ENCODE measurements around the gene NRXN3. TPM values are rescaled to one million over a fixed set of nuclear protein-coding genes. Genes with fewer than 3 reads are reported as not detected.

Gene NRXN3
- total RNA-seq, 1 donor from 2014 or later = 19.8 TPM

DNA sequence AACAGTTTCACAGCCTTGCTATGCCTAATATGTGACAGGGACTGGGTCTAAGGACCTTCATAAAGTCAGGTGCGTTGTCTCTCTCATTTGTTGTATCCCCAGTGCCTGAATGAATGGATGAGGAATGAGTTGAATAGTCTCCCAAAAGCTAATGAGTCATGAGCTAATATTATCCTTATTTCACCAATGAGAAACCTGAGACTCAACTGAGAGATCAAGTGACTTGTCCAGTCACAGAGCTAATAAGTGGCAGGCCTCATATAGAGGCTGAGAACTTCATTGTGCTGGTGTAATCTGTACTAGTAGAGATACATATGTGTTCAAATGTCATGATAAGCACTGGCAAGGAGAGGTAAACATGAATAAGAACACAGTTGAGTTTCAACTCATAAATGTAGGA, 612.4 kb downstream of the NRXN3 start:
- H3K36me3 Mint-ChIP-seq = no peaks in the 10 kb centered on the region
- DNase-seq (ENCODE audit: extremely low spot score, unreplicated experiment) = no peak
- no peaks in the 10 kb centered on the region for H3K4me1 Mint-ChIP-seq (ENCODE audit: unreplicated experiment)
- H3K9me3 Mint-ChIP-seq = no peaks in the 10 kb centered on the region
- H3K4me3 Mint-ChIP-seq = no peak overlapping the region
- H3K27me3 Mint-ChIP-seq = peaks cover 4% of the 10 kb centered on the region
- TF ChIP-seq, protein P1, sequence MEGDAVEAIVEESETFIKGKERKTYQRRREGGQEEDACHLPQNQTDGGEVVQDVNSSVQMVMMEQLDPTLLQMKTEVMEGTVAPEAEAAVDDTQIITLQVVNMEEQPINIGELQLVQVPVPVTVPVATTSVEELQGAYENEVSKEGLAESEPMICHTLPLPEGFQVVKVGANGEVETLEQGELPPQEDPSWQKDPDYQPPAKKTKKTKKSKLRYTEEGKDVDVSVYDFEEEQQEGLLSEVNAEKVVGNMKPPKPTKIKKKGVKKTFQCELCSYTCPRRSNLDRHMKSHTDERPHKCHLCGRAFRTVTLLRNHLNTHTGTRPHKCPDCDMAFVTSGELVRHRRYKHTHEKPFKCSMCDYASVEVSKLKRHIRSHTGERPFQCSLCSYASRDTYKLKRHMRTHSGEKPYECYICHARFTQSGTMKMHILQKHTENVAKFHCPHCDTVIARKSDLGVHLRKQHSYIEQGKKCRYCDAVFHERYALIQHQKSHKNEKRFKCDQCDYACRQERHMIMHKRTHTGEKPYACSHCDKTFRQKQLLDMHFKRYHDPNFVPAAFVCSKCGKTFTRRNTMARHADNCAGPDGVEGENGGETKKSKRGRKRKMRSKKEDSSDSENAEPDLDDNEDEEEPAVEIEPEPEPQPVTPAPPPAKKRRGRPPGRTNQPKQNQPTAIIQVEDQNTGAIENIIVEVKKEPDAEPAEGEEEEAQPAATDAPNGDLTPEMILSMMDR (conservative IDR thresholded peaks at IDR 0.05) = no peak
- H3K27ac Mint-ChIP-seq = no peak overlapping the region

DNA sequence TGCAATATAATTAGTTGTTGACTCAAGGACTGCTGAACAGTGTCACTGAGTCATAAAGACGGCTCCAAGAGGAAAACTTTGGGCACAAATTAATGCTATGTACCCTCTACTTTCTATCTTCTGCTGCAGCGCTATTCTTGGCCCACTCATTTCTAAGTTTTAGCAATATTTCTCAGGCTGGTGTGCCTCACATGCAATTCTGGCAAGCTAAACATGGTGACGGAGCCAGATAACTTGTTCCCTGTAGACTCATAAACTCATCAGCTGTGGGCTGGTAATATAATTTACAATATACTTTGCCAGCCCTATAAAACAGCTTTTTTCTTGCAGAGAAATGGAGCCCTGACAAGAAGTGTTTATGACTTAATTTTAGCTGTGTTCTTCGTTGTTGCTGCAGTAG, 615.1 kb downstream of the NRXN3 start:
- TF ChIP-seq, protein P1 (conservative IDR thresholded peaks at IDR 0.05) = no peak
- no peak overlapping the region for H3K4me3 Mint-ChIP-seq
- no peaks in the 10 kb centered on the region for H3K36me3 Mint-ChIP-seq
- no peak overlapping the region for H3K27ac Mint-ChIP-seq
- H3K27me3 Mint-ChIP-seq = peaks cover 7% of the 10 kb centered on the region
- no peak for DNase-seq (ENCODE audit: extremely low spot score, unreplicated experiment)
- no peaks in the 10 kb centered on the region for H3K9me3 Mint-ChIP-seq
- H3K4me1 Mint-ChIP-seq (ENCODE audit: unreplicated experiment) = no peaks in the 10 kb centered on the region

DNA sequence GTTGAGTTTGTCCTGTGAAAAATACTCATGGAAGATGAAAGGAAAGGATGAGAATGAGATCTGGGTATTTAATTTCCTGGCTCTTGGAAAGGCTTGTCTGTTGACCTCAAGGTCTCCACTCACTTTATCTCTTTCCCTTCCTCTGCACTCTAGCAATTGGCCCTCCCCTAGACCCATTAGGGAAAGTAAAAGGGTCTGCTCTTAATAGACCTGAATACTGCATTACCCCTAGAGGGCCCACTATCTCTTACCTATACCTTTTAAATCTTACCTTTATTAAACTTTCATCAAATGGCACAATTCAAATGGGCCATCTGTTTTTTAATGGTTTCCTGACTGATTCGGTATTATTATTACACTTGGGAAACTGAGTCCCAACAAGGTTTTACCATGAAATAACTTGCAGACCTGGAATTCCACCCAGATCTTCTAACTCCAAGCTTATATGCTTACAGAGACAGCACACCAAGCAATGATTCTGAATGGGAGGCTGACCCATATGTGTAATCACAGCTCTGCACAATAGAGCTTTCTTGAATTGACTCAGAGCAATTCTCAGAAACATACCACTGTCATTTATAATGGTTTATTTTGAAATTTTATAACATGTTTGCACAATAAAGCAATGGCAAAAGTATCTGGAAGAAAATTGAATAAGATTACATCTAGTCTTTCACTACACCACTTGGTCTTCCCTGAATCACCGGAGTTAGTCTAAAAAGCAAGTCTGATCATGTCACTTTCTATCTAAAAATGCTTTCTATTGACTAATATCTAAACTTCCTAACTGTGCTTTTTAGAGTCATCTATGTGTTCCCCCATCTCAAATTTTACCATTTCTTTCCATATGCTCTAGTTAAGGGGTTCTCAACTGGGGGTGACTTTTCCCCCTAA, 618.5 kb downstream of the NRXN3 start:
- H3K36me3 Mint-ChIP-seq = no peaks in the 10 kb centered on the region
- TF ChIP-seq, protein P1 (conservative IDR thresholded peaks at IDR 0.05) = no peak
- H3K27ac Mint-ChIP-seq = no peak overlapping the region
- no peak overlapping the region for H3K4me3 Mint-ChIP-seq
- no peak for DNase-seq (ENCODE audit: extremely low spot score, unreplicated experiment)
- no peaks in the 10 kb centered on the region for H3K4me1 Mint-ChIP-seq (ENCODE audit: unreplicated experiment)
- H3K9me3 Mint-ChIP-seq = no peaks in the 10 kb centered on the region
- H3K27me3 Mint-ChIP-seq = peaks cover 12% of the 10 kb centered on the region

DNA sequence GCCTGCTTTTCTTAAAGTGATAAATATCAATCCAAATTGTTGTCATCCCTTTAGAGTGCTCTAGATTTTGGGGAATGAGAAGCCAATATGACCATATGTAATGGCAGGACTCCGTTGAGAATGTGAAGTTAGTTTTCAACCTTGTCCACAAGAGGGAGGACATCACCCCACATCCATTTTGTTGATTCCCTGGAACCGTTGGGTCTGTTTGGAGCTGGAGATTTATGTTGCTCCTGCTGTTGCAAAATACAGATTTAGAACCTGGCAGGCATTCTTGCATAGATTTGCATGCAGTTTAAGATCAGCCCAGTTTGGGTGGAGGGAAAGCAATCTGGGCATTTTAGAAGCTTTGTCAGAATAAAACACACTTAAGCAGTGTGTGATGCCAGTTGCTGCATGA, 620.1 kb downstream of the NRXN3 start:
- DNase-seq (ENCODE audit: extremely low spot score, unreplicated experiment) = no peak
- Mint-ChIP-seq H3K27me3 (peaks cover 7% of the 10 kb centered on the region), H3K9me3 (no peaks in the 10 kb centered on the region), H3K27ac (no peak overlapping the region), H3K4me3 (no peak overlapping the region), H3K36me3 (no peaks in the 10 kb centered on the region), H3K4me1 (ENCODE audit: unreplicated experiment) (no peaks in the 10 kb centered on the region)
- TF ChIP-seq, protein P1 (conservative IDR thresholded peaks at IDR 0.05) = peak; percentile 57

DNA sequence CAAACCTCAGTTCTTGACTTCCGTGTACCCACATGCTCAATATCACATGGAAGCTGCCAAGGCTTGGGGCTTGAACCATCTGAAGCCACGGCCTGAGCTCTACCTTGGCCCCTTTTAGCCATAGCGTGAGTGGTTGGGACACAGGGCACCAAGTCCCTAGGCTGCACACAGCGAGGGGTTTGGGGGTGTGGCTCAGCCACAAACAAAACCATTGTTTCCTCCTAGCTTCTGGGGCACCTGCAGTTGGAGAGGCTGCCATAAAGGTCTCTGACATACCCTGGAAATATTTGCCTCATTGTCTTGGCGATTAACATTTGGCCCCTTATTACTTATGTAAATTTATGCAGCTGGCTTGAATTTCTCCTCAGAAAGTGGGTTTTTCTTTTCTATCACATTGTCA, 628.6 kb downstream of the NRXN3 start:
- TF ChIP-seq, protein P1 (conservative IDR thresholded peaks at IDR 0.05) = no peak
- Mint-ChIP-seq H3K4me3 (no peak overlapping the region), H3K27me3 (peaks cover 5% of the 10 kb centered on the region), H3K9me3 (no peaks in the 10 kb centered on the region), H3K4me1 (ENCODE audit: unreplicated experiment) (no peaks in the 10 kb centered on the region), H3K27ac (no peak overlapping the region), H3K36me3 (no peaks in the 10 kb centered on the region)
- no peak for DNase-seq (ENCODE audit: extremely low spot score, unreplicated experiment)
